WTC11 (cell line): ENCODE measurements around the gene IMPDH2.
A peak's percentile ranks its signal among the peaks of the same experiment; 100 is the strongest.

Experiments used
- ARID4B ChIP-seq: sonication (generic); formaldehyde crosslinking; IDR thresholded peaks from 2 replicates; pipeline ENCODE4 v1.8.0; 2023; ENCODE audit warnings: missing genetic modification reagents, mild to moderate bottlenecking, borderline replicate concordance
- CTCF ChIP-seq: fragments of 200-600 bp; IDR thresholded peaks from 2 replicates; pipeline ENCODE4 v1.8.0; 2022; ENCODE audit warnings: antibody characterized with exemption
- E2F4 ChIP-seq: sonication (generic); formaldehyde crosslinking; IDR thresholded peaks from 2 replicates; pipeline ENCODE4 v1.8.1; 2022; ENCODE audit warnings: low read depth, mild to moderate bottlenecking, moderate library complexity, missing genetic modification reagents, borderline replicate concordance
- GABPB1 ChIP-seq: sonication (generic); formaldehyde crosslinking; IDR thresholded peaks from 2 replicates; pipeline ENCODE4 v1.8.1; 2023; ENCODE audit warnings: mild to moderate bottlenecking, missing genetic modification reagents
- IRF1 ChIP-seq: sonication (generic); formaldehyde crosslinking; IDR thresholded peaks from 2 replicates; pipeline ENCODE4 v1.8.0; 2023; ENCODE audit warnings: missing genetic modification reagents
- PRRX2 ChIP-seq: fragments of 250-450 bp; sonication (Bioruptor Pico); IDR thresholded peaks from 2 replicates; pipeline ENCODE4 v1.8.0; 2021; ENCODE audit warnings: mild to moderate bottlenecking
- RELA ChIP-seq: sonication (generic); formaldehyde crosslinking; IDR thresholded peaks from 2 replicates; pipeline ENCODE4 v1.8.1; 2022; ENCODE audit warnings: missing genetic modification reagents, mild to moderate bottlenecking, borderline replicate concordance
- SP1 ChIP-seq: sonication (generic); formaldehyde crosslinking; conservative IDR thresholded peaks from 2 replicates; pipeline ENCODE4 v1.8.1; 2022; ENCODE audit warnings: missing genetic modification reagents
- TEAD4 ChIP-seq: sonication (generic); formaldehyde crosslinking; IDR thresholded peaks from 2 replicates; pipeline ENCODE4 v1.8.0; 2022; ENCODE audit warnings: mild to moderate bottlenecking, missing genetic modification reagents

- no peak for TF ChIP-seq IRF1 (CRISPR knock-in tag)
- TF ChIP-seq GABPB1 (CRISPR knock-in tag): no peak
- TF ChIP-seq CTCF: no peak
- TF ChIP-seq PRRX2 (CRISPR knock-in tag): no peak
- TF ChIP-seq RELA (CRISPR knock-in tag): no peak
- TF ChIP-seq E2F4 (CRISPR knock-in tag): no peak
- no peak for TF ChIP-seq TEAD4
- TF ChIP-seq ARID4B: 0 out of 2 replicates have a peak, but pooled peaks have one; percentile 36
- no peak for TF ChIP-seq SP1 (CRISPR knock-in tag)
Measured at GRCh38 chr3:49017229-49017970, 11.8 kb downstream of the IMPDH2 start.
